HEK293T (cell line): ENCODE data around the gene SYTL4.

ENCODE experiments used
- ARNT ChIP-seq: fragments of 450-650 bp; IDR thresholded peaks from 2 replicates; pipeline ENCODE4 v1.6.1; 2017; ENCODE audit warnings: mild to moderate bottlenecking
- CTBP1 ChIP-seq: fragments of 450-650 bp; IDR thresholded peaks from 2 replicates; pipeline ENCODE4 v1.6.1; 2016; ENCODE audit warnings: borderline replicate concordance
- ELF4 ChIP-seq: fragments of 450-650 bp; IDR thresholded peaks from 2 replicates; pipeline ENCODE4 v1.6.1; 2017; ENCODE audit warnings: antibody characterized with exemption
- FOXA1 ChIP-seq: fragments of 450-650 bp; IDR thresholded peaks from 2 replicates; pipeline ENCODE4 v1.6.1; 2016; ENCODE audit warnings: mild to moderate bottlenecking
- FOXM1 ChIP-seq: fragments of 450-650 bp; IDR thresholded peaks from 2 replicates; pipeline ENCODE4 v1.6.1; 2017; ENCODE audit warnings: mild to moderate bottlenecking, borderline replicate concordance
- LEF1 ChIP-seq: fragments of 450-650 bp; IDR thresholded peaks from 2 replicates; pipeline ENCODE4 v1.6.1; 2017; ENCODE audit warnings: mild to moderate bottlenecking, borderline replicate concordance
- PKNOX1 ChIP-seq: fragments of 450-650 bp; IDR thresholded peaks from 2 replicates; pipeline ENCODE4 v1.6.1; 2016
- SP1 ChIP-seq: fragments of 450-650 bp; IDR thresholded peaks from 2 replicates; pipeline ENCODE4 v1.6.1; 2017
- ZNF384 ChIP-seq: fragments of 450-650 bp; IDR thresholded peaks from 2 replicates; pipeline ENCODE4 v1.6.1; 2016

DNA sequence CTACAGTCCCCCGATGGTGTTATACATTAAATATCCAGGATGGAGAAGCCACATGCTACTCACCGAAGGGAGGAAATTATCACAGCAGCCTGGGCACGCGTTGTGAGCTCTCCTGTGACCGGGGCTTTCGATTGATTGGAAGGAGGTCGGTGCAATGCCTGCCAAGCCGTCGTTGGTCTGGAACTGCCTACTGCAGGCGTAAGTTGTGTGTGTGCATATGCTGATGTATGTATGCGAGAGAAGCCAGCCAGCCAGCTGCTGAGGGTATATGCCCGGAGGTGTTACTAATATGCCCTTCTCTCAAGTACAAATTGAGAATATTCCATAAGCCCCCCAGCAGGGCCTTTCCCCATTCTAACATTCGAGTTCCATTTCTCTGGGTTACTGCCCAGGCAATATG, 69.8 kb downstream of the SYTL4 start:
- TF ChIP-seq CTBP1 (no peak), LEF1 (no peak), ZNF384 (no peak), PKNOX1 (no peak), FOXM1 (no peak), SP1 (no peak), ELF4 (no peak), ARNT (no peak), FOXA1 (no peak)
